Measurements from ENCODE around the gene RNF186.
A peak's percentile ranks its signal among the peaks of the same experiment; 100 is the strongest.

RNF186 gene

DNA sequence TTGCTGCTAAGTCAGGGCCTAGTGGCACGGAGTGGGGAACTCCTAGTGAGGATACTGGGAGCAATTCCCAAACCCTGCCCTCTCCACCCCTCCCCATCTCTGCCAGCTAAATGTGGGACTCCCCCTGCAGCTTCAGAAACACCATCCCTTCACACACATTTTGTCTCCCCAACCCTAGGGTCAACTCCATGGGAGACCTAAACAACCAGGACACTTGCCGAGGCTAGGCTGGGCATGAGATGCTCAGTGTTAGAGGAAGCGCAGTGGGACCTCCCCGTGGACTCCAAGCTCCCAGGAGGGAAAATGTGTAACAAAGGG is 1.5 kb downstream of the RNF186 start:
- TF ChIP-seq, protein P1, sequence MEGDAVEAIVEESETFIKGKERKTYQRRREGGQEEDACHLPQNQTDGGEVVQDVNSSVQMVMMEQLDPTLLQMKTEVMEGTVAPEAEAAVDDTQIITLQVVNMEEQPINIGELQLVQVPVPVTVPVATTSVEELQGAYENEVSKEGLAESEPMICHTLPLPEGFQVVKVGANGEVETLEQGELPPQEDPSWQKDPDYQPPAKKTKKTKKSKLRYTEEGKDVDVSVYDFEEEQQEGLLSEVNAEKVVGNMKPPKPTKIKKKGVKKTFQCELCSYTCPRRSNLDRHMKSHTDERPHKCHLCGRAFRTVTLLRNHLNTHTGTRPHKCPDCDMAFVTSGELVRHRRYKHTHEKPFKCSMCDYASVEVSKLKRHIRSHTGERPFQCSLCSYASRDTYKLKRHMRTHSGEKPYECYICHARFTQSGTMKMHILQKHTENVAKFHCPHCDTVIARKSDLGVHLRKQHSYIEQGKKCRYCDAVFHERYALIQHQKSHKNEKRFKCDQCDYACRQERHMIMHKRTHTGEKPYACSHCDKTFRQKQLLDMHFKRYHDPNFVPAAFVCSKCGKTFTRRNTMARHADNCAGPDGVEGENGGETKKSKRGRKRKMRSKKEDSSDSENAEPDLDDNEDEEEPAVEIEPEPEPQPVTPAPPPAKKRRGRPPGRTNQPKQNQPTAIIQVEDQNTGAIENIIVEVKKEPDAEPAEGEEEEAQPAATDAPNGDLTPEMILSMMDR (IDR thresholded peaks at IDR 0.05; ENCODE audit: low read depth, low read length): no peak
- DNase-seq (ENCODE audit: extremely low read depth, low read depth): no peak

DNA sequence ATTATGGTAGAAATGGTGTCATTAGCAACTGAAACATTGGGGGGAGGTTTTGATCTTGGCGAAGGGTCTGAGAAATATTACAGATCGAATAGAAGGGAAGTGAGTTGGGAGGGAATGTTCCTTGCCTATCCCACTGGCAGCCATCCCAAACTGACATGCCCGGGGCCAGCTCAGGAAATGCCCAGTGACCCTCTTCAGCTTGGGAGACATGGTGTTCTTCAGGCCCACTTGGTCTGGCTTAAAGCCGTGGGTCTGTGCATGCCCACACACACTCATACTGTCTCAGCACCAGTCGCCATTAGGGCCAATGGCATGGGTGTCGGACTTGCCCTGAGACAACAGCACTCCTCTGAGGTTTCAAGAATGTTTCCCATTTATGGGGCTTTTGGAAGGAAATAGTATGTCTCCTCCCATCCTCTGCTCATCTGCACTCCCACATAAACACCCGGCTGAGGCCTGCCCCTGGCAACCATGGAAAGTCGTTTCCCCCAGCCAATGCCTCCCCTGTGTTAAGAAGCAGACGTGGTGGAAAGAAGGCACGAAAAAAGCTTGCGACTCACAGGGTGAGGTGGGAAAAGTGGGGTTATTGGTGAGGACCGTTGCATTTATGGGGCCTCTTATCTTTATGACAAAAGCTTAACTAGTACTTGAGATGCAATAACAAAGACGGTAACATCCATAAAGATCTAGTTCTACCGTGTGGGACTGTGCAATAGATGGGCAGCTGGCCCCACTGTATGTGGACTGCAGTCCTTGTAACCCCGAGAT is 2.0 kb downstream of the RNF186 start:
- no peak for DNase-seq (ENCODE audit: extremely low read depth, low read depth)
- TF ChIP-seq, protein P1 (IDR thresholded peaks at IDR 0.05; ENCODE audit: low read depth, low read length): no peak

DNA sequence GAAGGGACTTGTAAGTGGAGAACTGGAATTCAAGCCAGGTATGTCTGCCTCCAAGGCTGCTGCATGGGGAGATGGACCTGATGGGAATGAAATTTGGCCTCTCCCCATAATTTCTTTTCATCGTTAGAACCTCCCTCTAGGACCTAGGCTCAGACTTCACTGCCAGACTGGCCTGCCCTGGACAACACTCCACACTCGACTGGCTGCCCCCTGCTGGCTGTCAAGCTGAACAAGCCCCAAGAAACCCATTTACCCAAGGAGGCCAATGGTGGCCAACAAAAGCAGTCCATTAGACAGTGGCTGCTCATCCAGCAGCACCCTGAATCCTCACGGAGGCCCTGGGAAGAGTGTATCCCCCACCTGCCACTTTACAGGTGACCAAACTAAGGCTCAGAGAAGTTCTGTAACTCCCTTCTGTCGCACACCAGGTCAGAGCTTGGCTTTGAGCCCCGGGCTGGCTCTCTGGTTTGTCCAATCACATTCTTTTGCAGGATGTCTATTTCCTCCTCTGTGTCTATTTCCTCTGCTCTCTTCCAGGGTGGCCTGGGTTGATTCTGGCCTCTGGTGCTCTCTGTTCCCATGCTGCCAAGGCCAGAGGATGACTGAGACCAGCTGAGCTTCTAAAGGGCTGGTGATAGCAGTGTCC is 3.8 kb downstream of the RNF186 start:
- DNase-seq (ENCODE audit: extremely low read depth, low read depth): no peak
- TF ChIP-seq, protein P1 (IDR thresholded peaks at IDR 0.05; ENCODE audit: low read depth, low read length): peak; percentile 60

DNA sequence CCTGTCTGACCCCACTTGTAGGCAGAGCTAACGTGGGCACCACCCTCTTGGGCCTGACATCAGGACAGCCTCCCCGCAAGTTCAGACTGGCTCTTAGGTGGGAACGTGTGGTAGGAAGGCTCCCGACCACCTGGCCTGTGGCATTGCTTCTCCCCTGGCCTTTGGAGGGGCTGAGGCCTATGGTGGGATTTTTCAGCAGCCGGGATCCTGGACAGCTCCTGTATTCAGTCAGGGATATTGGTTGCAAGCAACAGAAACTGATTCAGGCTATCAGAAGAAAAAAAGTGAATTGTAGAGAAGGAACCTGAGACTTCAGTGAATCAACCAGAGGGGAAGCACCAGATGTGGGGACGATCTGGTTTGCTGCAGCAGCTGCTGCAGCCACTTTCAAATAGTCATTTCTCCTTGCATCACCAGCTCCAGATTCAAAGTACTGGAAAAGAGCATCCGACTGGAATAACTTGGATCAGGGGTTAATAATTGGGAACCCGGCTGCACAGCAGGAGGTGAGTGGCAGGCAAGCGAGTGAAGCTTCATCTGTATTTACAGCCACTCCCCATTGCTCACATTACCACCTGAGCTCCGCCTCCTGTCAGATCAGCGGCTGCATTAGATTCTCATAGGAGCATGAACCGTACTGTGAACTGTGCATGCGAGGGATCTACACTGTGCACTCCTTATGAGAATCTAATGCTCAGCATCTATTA is 5.9 kb downstream of the RNF186 start:
- TF ChIP-seq, protein P1 (IDR thresholded peaks at IDR 0.05; ENCODE audit: low read depth, low read length): no peak
- DNase-seq (ENCODE audit: extremely low read depth, low read depth): no peak

DNA sequence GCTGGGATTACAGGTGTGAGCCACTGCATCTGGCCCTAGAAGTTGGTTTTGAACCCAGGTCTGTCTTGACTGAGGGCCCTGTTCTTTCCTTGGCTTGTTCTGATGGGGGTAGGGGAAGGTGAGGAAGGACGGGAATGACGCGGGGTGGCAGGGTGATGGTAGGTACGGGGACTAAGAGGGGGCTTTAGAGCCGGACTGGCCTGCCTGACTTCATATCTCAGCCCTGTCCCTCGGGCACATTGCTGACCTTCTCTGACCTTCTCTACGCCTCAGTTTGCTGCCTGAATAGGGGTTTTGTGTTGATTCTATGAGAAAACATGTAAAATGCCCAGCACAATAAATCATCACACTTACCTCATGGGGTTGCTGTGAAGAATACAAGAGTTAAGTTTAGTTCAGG is 6.7 kb downstream of the RNF186 start:
- no peak for DNase-seq (ENCODE audit: extremely low read depth, low read depth)
- TF ChIP-seq, protein P1 (IDR thresholded peaks at IDR 0.05; ENCODE audit: low read depth, low read length): no peak

DNA sequence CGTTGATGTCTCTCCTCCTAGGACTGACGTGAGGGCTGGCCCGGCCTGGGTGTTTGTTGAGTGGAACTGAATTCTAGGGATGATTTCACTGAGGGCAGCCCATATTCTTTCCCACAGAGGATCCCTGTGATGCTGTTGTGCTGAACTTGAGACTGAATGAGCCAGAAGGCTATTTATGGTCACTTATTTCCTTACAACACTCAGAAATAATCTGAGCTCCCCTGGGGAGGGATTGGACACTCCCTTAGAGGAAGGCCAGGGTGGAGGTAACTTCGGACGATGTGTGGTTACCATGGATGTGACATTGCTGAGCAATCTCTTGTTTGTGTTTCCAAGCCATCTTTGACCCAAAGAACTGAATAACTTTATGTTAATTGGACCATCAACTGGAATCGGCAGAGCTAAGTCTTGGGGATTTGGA is 10.2 kb downstream of the RNF186 start:
- DNase-seq (ENCODE audit: extremely low read depth, low read depth): peak; percentile 53
- TF ChIP-seq, protein P1 (IDR thresholded peaks at IDR 0.05; ENCODE audit: low read depth, low read length): no peak

DNA sequence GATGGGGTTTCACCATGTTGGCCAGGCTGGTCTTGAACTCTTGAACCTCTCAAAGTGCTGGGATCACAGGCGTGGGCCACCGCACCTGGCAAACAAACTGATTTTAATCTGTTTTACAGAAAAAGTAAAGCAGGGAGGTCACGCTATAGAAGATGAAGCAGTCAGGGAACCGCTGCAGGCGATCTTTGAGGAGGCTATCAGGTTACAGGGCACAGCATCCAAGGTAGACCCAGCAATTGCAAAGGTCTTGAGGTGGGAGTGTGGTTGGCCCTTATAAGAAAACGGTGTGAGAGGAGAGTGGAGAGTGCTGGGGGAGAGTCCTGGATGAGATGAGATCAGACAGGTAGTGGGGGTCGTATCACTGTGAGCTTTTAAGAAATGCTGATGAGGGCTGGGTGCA is 12.8 kb downstream of the RNF186 start:
- DNase-seq (ENCODE audit: extremely low read depth, low read depth): no peak
- TF ChIP-seq, protein P1 (IDR thresholded peaks at IDR 0.05; ENCODE audit: low read depth, low read length): no peak
